B cell (primary cell): ENCODE data around the gene PRICKLE2.

ENCODE experiments used
- EZH2 ChIP-seq: IDR thresholded peaks from 2 replicates; pipeline ENCODE4 v1.6.1; 2012; ENCODE audit warnings: borderline replicate concordance, low read depth, mild to moderate bottlenecking, moderate library complexity, low read length; ENCODE audit not compliant: insufficient read depth, poor library complexity, severe bottlenecking
- TF ChIP-seq, protein P1 (sequence below): fragments of 200-600 bp; IDR thresholded peaks from one replicate; pipeline ENCODE4 v1.8.0; 2022; ENCODE audit warnings: antibody characterized with exemption, mild to moderate bottlenecking

DNA sequence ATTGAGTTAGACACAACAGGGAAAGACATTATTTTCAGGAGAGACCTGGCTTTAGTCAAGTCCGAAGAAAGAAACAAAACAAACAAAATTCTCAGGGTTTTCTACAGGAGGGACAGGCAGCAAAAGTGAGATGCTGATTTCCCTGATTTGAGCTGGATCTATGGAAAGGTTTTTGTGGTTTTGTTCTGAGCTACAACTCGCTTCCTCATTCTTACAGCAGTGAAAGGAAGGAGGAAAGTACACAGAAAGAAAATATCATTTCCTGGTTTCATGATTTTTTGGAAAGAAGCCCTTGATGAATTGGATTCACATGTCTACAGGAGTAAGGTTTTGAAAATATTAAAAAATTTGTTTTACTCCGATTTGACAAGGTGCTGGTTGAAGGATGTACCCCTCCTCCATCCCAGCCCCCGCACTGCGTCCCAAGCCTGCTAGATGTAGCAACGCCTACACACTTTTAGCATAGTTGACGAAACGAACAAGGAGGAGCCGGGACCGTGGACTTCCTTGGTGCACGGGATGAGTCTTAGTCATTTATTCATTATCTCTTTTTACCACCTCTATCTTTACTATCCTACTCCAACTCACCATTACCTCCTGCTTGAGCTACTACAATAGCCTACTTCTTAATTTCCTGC, 10.8 kb downstream of the PRICKLE2 start:
- TF ChIP-seq, protein P1, sequence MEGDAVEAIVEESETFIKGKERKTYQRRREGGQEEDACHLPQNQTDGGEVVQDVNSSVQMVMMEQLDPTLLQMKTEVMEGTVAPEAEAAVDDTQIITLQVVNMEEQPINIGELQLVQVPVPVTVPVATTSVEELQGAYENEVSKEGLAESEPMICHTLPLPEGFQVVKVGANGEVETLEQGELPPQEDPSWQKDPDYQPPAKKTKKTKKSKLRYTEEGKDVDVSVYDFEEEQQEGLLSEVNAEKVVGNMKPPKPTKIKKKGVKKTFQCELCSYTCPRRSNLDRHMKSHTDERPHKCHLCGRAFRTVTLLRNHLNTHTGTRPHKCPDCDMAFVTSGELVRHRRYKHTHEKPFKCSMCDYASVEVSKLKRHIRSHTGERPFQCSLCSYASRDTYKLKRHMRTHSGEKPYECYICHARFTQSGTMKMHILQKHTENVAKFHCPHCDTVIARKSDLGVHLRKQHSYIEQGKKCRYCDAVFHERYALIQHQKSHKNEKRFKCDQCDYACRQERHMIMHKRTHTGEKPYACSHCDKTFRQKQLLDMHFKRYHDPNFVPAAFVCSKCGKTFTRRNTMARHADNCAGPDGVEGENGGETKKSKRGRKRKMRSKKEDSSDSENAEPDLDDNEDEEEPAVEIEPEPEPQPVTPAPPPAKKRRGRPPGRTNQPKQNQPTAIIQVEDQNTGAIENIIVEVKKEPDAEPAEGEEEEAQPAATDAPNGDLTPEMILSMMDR = no peak
- TF ChIP-seq EZH2 = no peak
